Caki2 (cell line): ENCODE data around the gene ZNF525. TPM values are rescaled to one million over a fixed set of nuclear protein-coding genes. Genes with fewer than 3 reads are reported as not detected.
"Not testable (repeated sequence)": the region's sequence is repeated elsewhere in the genome, so short reads cannot be mapped to it uniquely, and the experiment has no call there.

Experiments
- DNase-seq: peaks from one replicate; pipeline ENCODE4 v3.0.0-alpha.2; 2015; ENCODE audit warnings: low read depth
- in situ Hi-C: cut with HindIII; loops from 2 replicates; pipeline ENCODE4 v1.10.0; 2016; ENCODE audit warnings: low sequenced_read_pairs, low pct_unique_long_range_greater_than_20kb, mixed read lengths
- total RNA-seq: library from RNA; depleted of rRNA; stranded (reverse); fragments of >200 nt; shearing (Covaris generic); gene quantifications from 2 replicates; pipeline ENCODE4 v1.2.3, GENCODE V29; 2014; ENCODE audit warnings: low replicate concordance; rRNA removed

The ZNF525 gene
- total RNA-seq, result 3.0 and 3.7 TPM in 2 replicates

DNA sequence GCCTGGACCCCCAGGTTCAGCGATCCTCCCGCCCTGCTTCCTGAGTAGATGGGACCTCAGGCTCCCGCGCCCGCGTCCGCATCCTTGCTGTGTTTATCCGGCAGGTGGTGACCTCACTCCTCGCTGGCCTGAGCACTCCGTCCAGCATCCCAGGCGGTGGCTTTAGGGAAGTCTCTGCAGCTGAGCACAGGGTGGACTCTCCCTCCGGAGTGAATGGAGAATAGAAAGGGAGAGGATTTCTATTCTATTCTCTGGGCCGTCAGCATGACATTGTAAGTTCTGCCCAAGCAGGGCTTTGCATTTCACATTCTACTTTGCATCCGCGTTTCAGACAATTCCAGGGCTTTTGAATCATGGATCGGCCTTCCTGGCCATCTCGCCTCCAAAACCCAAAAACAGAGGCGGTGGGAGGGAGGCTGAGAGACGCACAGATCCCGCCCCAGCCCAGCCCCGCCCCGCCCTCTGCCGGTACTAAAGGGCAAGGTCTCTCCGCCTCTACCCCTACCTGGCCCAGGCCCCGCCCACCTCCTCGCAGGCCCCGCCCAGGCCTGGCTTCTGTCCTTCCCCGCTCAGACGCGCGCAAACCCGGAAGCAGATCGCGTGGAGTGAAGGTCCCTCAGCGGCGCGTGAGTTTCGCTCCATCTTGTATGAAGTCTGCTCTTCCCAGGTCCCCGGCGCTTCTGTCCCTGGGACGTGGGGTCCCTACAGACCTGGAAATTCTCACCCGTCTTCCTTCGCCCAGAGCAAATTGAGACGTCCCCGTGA lies at the start of gene ZNF525:
TSS of gene ZNF525 (plus strand) at position 572 of the 765 bp plus-strand sequence. CDS start 6,577 bp downstream, outside the sequence.
- peak; percentile 73 for DNase-seq
- in situ Hi-C loops, result no loop called here

DNA sequence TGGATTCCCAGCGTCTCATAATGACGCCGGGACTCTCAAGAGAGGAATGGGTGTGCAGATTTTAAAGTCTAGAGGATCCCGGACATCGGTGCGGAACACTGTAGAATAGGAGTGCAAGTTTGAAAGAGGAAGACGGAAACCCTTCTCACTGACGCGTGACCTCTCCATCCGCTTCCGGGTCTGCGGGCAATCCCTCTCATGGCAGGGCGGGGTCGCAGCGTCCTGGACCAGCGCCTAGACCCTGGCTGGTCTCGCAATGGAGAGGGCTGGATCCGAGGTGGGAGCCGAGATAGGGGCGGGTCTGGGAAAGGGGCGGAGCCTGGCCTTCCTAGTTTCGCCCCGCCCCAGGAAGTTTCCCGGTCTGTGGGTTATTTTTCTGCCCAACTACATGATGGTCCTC lies 36.5 kb upstream of the ZNF525 start:
- in situ Hi-C loops, result no loop called here
- DNase-seq, result no peak

DNA sequence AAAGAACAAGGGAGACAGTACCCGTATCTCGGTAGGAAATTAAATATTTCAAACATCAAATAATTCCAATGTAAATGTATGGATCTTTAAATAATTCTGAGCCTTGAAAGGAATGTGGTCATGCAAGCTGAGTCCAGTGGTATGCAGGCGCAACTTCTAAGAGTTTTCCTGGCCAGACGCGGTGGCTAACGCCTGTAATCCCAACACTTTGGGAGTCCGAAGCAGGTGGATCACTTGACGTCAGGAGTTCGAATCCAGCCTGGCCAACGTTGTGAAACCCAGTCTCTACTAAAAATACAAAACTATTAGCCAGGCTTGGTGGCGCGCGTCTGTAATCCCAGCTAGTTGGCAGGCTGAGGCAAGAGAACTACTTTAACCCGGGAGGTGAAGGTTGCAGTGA lies 33.0 kb upstream of the ZNF525 start:
- in situ Hi-C loops, result no loop called here
- DNase-seq, result no peak

DNA sequence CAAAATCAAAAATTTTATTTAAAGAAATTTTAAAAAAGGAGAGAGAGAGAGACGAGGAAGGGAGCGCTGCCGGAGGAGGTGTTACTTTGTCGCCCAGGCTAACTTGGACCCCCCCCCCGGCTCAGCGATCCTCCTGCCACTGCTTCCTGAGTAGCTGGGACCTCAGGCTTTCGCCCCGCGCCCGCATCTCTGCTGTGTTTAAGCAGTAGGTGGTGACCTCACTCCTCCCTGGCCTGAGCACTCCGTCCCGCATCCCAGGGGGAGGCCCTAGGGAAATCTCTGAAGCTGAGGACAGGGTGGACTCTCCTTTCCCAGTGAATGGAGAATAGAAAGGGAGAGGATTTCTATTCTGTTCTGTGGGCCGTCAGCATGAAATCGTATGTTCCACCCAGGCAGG lies 32.4 kb upstream of the ZNF525 start:
- in situ Hi-C loops, result no loop called here

DNA sequence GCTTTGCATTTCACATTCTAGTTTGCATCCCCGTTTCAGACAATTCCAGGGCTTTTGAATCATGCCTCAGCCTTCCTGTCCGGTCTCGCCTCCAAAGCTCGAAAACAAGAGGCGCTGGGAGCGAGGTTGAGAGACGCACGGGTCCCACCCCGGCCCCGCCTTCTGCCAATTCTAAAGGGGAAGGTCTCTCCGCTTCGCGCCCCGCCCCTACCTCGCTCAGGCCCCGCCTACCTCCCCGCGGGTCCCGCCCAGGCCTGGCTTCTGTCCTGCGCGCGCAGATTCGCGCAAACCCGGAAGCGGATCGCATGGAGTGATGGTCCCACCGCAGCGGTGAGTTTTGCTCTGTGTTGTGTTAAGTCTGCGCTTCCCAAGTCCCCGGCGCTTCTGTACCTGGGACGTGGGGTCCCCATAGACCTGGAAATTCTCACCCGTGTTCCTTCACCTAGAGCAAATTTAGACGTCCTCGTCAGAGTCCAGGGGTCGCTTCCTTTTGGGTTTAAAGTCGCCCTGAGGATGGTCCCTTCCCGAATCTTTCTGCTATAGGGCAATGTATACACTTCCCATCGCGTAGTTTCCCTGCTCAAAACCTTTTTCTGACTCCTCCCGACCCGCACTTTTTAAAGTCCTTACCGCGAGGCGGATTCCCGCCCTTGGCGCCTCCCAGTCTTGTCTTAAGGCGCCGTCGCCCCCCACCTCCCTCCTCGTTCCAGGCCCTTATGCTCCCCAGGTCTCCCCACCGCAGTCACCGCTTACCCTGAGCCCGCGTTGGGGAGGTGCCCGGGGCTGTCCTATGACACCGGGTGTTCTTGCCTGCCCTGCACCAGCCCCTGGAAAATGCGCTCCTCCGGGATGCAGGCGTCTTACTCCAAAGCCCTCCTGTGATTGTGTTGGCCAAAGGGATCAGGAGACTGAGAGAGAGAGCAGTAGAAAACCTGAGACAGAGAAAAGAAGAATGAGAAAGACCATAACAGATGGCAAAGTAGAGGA lies 31.7 kb upstream of the ZNF525 start, which contains the start of gene ZNF845:
TSS of gene ZNF845 (plus strand) at position 287 of the 987 bp plus-strand sequence. CDS start 7,559 bp downstream, outside the sequence.
- in situ Hi-C loops, result no loop called here
- DNase-seq, result peak; percentile 96

More for the DNA sequence above, 32.4 kb upstream of the ZNF525 start:
- DNase-seq, result no peak

DNA sequence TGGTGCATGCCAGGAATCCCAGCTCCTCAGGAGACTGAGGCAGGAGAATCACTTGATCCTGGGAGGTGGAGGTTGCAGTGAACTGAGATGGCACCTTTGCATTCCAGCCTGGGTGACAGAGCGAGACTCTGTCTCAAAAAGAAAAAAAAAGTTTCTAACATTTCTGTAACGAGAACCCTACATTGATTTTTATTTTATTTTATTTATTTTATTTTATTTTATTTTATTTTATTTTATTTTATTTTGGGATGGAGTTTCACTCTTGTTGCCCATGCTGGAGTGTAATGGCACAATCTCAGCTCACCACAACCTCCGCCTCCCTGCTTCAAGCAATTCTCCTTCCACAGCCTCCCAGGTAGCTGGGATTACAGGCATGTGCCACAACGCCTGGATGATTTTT lies 21.1 kb upstream of the ZNF525 start:
- DNase-seq, in situ Hi-C loops: not testable (repeated sequence)

DNA sequence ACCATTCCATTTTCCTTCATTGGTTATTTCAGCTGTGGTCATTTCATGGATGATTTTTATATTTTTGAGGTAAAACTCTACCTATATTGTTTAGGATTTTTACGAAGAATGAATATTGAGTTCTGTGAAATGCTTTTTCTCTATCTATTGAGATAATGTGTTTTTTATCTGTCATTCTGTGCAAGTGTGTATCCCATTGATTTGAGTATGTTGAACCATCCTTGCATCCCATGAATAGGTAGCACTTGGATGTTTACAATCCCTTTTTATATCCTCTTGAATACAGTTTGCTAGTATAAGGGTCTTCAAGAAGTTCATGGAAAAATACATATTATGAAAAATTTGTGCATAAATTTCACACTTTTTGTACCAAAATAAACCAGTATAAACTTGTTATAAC lies 9.8 kb upstream of the ZNF525 start:
- in situ Hi-C loops, result no loop called here
- DNase-seq, result no peak

DNA sequence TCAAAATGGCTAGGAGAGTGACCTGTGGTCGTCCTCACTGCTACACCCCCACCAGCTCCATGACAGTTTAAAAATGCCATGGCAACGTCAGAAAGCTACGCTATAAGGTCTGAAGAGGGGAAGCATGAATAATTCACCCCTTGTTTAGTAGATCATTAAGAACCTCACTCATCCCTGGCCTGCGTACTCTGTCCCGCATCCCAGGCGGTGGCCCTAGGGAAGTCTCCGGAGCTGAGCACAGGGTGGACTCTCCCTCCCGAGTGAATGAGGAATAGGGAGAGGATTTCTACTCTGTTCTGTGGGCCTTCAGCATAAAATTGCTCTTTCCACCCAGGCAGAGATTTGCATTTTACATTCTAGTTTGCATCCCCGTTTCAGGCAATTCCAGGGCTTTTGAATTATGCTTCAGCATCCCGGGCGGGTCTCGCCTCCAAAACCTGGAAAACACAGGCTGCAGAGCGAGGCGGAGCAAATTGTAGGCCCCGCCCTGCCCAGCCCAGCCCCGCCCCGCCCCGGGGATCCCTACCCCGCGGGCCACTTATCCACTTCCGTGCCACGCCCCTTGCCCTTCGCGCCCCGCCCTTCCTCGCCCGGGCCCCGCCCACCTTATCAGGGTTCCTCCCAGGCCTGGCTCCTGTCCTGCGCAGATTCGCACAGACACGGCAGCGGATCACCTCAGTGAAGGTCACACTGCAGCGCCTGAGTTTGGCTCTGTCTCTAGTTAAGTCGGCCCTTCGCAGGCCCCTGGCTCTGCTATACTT lies 7.5 kb upstream of the ZNF525 start:
- no peak for DNase-seq
- in situ Hi-C loops, result no loop called here

DNA sequence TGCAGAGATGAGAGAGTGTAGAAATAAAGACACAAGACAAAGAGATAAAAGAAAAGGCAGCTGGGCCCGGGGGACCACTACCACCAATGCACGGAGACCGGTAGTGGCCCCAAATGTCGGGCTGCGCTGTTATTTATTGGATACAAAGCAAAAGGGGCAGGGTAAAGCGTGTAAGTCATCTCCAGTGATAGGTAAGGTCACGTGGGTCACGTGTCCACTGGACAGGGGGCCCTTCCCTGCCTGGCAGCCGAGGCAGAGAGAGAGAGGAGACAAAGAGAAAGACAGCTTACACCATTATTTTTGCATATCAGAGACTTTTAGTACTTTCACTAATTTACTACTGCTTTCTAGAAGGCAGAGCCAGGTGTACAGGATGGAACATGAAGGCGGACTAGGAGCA lies 5.4 kb upstream of the ZNF525 start:
- in situ Hi-C loops, DNase-seq: not testable (repeated sequence)

DNA sequence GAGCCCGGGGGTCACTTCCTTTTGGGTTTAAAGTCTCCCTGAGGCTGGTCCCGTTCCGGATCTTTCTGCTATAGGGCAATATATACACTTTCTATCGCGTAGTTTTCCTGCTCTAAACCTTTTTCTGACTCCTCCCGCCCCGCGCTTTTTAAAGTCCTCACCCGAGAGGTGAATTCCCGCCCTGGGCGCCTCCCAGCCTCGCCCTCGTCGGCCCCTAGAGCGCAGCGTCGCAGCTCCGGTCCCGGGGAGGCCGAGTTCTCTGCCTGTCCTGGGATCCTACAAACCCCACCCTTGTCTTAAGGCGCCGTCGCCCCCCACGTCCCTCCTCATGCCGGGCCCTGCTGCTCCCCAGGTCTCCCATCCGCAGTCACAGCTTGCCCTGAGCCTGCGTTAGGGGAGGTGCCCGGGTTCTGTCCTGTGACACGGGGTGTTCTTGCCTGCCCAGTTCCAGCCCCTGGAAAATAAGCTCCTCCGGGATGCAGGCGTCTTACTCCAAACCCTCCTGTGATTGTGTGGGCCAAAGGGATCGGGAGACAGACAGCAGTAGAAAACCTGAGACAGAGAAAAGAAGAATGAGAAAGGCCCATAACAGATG lies 491 bp downstream of the ZNF525 start:
- no peak for DNase-seq
- in situ Hi-C loops, result no loop called here

DNA sequence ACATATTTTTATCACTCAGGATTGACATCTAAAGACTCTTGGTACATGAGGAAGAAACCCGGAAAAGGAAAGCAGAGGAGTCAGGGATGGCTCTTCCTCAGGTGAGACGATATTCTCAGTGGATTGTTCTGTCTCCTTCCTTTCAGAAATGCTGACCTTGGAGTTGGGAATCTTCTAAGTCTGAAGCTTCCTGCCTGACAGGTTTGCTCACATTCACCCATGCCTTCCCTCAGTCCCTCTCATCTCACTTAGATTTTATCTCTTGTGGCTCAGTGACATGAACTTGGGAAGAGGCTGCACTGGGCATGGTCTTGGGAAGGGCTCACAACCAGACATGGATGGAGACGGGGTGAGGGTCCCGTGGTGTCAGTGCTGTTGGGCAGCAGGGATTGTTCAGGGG lies 6.7 kb downstream of the ZNF525 start:
- DNase-seq, result no peak
- in situ Hi-C loops, result no loop called here

DNA sequence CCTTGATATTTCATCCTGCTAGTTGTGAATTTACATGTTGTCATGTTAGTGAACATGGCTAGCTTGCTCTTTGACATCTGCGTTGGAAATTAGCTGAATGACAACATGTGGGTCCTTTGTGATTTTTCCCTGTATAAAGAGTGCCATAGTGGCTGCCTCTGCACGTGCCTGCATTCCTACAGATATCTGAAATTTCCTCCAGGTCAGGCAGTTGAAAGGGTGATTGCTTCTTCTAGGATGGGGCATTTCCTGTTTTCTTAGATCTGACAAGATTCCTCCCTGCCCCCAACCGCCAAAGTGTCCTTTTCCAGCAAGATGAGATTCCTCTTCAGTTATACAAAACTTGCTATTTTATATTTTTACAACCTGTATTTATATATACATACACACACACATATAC lies 8.8 kb downstream of the ZNF525 start:
- in situ Hi-C loops, result no loop called here
- no peak for DNase-seq

DNA sequence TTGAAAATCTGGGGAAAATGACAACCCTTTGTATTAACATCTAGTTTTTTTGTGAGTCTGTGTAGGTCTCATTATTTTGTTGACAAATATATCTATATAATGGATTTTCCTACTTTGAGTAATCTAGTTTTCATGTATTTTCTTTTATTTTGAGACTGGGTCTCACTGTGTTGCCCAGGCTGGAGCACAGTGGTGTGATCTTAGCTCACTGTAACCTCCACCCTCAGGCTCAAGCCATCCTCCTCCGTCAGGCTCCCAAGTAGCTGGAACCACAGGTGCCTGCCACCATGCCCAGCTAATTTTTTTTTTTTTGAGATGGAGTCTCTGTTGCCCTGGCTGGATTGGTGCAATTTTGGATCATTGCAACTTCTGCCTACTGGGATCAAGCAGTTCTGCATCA lies 9.2 kb downstream of the ZNF525 start:
- no peak for DNase-seq
- in situ Hi-C loops, result no loop called here

DNA sequence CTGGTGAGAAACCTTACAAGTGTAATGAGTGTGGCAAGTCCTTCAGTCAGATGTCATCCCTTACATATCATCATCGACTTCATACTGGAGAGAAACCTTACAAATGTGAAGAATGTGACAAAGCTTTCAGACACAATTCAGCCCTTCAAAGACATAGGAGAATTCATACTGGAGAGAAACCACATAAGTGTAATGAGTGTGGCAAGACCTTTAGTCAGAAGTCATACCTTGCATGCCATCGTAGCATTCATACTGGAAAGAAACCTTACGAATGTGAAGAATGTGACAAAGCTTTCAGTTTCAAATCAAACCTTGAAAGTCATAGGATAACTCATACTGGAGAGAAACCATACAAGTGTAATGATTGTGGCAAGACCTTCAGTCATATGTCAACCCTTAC lies 15.9 kb downstream of the ZNF525 start:
- DNase-seq, result no peak
- in situ Hi-C loops, result no loop called here

DNA sequence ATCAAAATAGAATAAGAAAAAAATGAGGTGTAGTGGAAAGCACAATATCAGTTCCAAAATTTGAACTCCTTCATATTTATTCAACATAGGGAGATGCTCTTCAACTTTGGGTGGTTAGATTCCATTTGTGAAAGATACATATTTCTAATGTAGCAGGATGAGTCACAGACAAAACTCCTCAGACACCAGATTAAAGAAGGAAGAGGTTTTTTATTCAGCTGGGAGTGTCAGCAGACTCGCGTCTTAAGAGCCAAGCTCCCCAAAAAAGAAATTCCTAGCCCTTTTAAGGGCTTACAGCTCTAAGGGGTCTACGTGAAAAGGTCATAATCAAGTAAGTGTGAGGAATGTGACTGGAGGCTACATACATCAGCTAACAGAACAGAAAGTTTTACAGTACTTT lies 22.7 kb downstream of the ZNF525 start:
- DNase-seq, result no peak
- in situ Hi-C loops, result no loop called here

DNA sequence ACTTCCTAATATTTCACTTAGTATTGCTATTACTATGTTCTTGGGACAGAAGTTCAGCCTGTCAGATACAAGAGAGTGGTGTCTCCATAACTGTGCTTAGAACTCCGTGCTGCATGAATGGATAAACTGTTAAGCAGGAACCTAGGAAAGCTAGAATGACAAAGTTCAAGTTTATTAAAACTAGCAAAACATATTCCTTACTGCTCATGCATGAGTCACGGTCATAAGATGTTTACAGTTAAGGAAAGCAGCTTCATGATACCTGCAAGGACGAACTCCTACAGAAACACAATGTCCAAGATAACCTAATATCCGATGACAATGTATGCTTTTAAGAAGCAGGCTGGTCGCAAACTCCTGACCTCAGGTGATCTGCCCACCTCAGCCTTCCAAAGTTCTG lies 23.4 kb downstream of the ZNF525 start:
- in situ Hi-C loops, result no loop called here

DNA sequence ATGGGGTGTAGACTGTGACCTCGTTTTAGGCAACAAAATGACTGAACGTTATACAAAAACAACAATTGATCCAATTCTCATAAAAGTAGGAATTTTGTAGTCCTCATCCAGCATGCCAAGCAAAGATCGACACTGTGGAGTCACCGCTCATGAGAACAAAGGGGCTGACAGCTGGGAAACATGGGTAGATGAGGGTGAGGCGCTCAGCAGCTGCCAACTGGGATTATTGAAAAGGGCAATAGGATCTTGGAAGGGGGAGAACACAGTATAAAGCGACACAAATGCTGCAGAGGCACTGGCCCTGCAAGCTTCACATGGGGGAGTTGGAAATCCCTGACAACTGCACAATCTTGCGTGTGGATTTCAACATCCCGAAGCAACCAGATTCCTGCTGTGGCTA lies 24.1 kb downstream of the ZNF525 start:
- DNase-seq, result no peak
- in situ Hi-C loops, result no loop called here

More for the DNA sequence above, 23.4 kb downstream of the ZNF525 start:
- no peak for DNase-seq

DNA sequence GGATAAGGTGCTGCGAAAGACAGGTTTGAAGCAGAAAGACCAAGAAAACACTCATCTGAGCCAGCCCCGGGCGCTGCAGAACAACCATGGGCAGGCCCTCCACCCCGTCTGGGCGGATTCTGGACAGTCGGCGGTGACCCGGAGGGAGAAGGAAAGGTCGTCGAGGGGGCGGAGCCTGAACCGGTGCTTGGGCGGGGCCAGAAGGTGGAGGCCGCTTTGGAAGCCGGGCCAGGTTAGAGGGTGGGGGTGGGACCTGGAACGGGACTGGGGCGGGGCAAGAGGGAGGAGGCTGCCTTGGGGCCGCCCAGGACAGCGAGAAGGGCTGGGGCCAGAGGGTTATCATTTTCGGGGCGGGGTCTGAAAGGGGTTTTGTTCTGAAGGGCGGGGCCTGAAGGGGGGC lies 24.5 kb downstream of the ZNF525 start:
- in situ Hi-C loops, result no loop called here
- no peak for DNase-seq
